Cerebellar nuclear complex (tissue), 1 donor: ENCODE results near the gene ADGRG7.
"Not testable (repeated sequence)": the region's sequence is repeated elsewhere in the genome, so short reads cannot be mapped to it uniquely, and the experiment has no call there.

ENCODE experiments used
- DNase-seq, 2 experiments: peaks; one replicate each; lab custom pipeline; 2025; lab: John Stamatoyannopoulos, UW

ADGRG7 gene, protein sequence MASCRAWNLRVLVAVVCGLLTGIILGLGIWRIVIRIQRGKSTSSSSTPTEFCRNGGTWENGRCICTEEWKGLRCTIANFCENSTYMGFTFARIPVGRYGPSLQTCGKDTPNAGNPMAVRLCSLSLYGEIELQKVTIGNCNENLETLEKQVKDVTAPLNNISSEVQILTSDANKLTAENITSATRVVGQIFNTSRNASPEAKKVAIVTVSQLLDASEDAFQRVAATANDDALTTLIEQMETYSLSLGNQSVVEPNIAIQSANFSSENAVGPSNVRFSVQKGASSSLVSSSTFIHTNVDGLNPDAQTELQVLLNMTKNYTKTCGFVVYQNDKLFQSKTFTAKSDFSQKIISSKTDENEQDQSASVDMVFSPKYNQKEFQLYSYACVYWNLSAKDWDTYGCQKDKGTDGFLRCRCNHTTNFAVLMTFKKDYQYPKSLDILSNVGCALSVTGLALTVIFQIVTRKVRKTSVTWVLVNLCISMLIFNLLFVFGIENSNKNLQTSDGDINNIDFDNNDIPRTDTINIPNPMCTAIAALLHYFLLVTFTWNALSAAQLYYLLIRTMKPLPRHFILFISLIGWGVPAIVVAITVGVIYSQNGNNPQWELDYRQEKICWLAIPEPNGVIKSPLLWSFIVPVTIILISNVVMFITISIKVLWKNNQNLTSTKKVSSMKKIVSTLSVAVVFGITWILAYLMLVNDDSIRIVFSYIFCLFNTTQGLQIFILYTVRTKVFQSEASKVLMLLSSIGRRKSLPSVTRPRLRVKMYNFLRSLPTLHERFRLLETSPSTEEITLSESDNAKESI

GRCh38 chr3:100609305-100609704 lies at the start of gene ADGRG7:
TSS of gene ADGRG7 (plus strand) at chr3:100609601. CDS start at chr3:100609857, 256 bp downstream.
- DNase-seq: no peak

DNA sequence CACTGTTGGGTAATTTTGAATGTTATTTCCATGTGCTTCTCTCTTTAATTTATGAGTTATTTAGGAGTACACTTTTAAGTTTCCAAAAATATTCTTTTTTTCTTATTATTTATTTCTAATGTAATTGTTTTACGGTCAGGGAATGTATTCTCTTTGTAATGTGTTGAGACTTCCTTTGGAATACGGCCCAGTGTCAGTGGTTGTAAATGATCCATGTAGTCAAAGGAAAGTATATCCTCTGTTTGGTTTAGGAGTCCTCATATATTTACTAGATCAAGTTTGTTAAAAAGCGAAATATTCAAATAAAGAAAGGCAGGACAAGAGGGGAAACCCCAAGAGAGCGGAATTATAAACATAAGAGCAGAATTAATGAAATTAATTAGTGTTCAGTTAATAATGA lies 49.0 kb upstream of the ADGRG7 start:
- DNase-seq: no peak

- no peak for DNase-seq
Measured at GRCh38 chr3:100561459-100562158, 47.8 kb upstream of the ADGRG7 start.

- no peak for DNase-seq
Measured at GRCh38 chr3:100562224-100562857, 47.1 kb upstream of the ADGRG7 start.

GRCh38 chr3:100563228-100563627 lies 46.2 kb upstream of the ADGRG7 start:
- no peak for DNase-seq

DNA sequence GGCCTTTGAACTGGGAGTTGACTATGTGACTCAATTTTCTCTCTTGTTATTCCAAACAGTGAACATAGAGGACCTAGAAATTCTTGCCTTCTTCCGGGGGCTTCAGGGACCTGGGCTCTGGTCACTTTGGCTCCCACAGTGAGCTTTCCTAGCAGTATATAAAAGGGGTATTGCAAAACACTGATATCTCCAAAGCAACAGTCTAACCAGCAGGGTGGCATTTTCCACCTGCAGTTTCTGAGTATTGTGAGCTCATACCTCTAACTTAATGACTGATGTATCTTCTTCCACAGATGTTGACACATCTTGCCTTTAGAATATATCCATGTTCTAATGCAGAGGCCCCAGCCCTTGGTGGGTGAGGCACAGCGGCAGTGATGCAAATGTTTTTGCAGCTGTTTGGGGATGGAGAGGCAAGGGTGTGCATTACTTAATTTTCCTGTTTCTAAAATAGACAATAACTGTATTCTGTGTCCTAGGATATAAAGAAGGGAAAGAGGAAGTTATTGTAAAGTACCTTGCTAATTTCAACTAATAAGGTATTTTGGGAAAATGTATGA lies 45.7 kb upstream of the ADGRG7 start:
- no peak for DNase-seq

- DNase-seq: no peak
Measured at GRCh38 chr3:100570811-100571210, 38.6 kb upstream of the ADGRG7 start.

- DNase-seq: no peak
Measured at GRCh38 chr3:100574536-100574935, 34.9 kb upstream of the ADGRG7 start.

- no peak for DNase-seq
Measured at GRCh38 chr3:100575704-100576103, 33.7 kb upstream of the ADGRG7 start.

GRCh38 chr3:100577382-100578008 lies 31.9 kb upstream of the ADGRG7 start:
- no peak for DNase-seq

DNA sequence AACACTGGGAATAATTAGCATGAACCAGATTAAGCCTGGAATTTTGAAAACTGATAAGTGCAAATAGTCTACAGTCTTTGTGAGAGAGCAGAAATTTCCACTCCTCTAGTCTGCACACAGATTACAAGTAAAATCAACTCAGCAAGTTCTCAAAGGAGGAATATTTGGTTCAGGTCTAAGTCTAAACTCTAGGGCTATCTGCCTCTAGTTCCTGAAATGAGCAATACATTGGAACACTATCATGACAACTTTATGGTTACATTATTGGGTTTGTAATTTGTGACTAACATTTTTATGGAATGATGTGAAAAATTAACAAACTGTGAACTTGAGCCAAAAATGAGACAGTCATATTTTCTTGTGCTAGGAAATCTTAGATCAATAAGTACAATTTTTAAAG lies 30.8 kb upstream of the ADGRG7 start:
- DNase-seq: no peak

GRCh38 chr3:100580147-100580546 lies 29.3 kb upstream of the ADGRG7 start:
- DNase-seq: no peak

DNA sequence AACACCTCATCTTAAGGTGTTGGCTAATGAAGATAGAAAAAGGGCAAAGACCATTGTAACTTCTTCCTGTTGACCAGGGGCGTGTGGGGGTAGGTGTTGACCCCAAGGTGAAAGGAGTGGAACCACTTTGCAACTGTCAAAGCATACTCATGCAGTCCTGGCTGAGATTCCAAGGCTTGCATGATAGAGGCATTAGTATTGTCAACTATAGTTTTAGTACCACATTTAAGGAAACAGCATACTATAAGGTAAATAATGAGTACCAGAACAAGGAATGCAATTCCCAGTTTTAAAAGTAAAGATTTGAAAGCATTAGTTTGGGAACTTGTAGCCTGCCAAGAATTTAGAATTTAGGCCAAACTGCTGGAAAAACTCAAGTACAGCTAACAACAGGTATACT lies 27.8 kb upstream of the ADGRG7 start:
- no peak for DNase-seq

DNA sequence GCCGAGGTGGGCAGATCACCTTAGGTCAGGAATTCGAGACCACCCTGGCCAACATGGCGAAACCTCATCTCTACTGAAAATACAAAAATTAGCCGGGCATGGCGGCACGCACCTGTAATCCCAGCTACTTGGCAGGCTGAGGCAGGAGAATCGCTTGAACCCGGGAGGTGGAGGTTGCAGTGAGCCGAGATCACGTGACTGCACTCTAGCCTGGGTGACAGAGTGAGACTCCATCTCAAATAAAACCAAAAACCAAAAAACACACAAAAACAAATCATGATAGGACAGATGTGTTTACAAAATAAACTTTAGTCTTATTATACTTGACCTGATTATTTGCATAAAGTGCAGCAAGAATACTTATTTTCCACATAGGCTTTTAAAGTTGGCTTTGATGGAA lies 27.2 kb upstream of the ADGRG7 start:
- not testable (repeated sequence) for DNase-seq

DNA sequence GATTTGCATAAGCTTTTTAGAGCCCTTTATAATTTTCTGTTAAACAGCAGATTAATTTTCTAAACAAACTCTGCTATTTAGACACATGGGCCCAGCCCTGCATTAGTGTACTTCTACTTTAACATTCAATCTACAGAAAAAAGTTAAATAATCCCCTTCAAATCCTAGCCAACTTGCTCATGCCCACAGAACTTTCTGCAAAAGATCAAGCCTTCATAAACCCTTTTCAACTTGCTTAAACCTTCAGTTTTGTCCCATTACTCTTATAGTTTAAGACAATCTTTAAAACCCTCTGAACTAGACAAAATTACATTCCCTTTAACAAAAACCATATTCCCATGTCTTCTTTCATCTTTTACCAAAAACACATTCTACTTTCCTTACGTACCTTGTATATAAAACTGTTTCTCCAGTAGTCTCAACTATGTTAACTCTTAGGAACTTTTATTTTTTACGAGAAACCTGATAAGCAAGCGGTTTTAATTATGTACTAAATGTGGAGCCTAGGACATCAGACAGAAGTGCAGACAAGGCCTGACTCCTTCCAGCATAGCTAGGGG lies 25.2 kb upstream of the ADGRG7 start:
- no peak for DNase-seq

- no peak for DNase-seq
Measured at GRCh38 chr3:100586832-100587231, 22.6 kb upstream of the ADGRG7 start.

- DNase-seq: no peak
Measured at GRCh38 chr3:100588251-100588650, 21.1 kb upstream of the ADGRG7 start.

DNA sequence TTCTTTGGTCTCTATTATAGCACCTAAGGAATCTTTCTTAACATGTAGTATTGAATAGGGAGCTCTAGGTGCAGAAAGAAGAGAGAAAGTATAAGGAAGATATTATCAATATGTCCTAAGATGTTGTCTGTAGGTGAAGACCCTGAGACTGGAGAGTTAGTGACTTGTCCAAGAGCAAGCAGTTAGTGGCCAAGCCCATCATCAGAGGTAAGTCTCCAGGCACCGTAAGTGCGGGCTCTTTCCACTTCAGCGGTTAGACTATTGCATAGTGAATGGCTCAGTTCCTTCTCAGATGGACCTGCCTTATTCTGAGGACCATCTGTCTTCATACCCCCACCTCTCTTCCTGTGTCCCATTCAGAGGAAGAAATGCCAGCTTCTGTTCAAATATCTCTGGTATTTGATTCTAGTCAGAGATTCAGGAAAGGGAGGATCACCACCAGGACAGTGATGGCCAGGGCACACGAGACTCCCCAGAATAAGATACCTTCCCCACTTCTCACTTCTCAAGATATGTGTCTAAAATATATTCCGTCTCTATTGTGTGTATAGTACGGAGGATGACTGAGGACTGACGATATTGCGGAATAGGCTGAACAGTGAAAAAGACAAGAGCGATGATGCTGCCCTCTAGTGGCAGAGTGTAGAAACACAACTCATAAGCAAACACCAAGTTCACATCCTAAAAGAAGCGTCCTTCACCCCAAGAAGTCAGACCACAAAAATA lies 19.1 kb upstream of the ADGRG7 start:
- DNase-seq: peak in 1 of 2 experiments; percentile 21

DNA sequence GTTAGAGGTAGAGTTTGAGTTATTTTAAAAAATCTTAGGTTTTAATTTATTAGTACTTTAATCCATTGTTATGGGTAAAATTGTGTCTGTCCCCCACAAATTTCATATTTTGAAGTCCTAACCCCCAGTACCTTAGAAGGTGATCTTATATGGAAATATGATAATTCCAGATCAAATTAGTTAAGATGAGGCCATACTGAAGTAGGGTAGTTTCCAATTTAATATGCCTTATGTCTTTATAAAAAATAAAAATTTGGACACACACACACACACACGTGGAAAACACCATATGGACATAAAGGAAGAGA lies 18.6 kb upstream of the ADGRG7 start:
- no peak for DNase-seq

DNA sequence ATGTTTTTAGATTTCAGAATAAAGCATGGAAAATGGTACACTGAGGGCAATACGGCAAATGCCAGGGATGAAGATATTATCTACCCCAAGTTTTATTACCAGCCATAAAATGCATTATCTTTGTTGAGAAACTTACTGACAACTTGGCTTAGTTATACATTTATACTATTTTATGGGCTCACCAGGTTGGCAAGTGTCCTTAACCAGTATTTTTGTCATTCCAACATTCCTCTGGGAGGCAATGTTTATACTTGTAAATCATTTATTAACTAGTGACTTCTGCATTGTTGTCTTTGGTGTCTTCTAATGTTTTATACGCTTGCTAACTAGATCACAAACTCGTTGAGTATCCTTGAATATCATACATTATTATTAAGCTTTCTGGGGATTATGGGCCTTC lies 18.0 kb upstream of the ADGRG7 start:
- DNase-seq: no peak
